GM12878 (cell line): ENCODE results near the gene RCHY1.

Experiments used
- CTCF ChIP-seq, 3 experiments: IDR thresholded peaks in 2 of 3; conservative IDR thresholded peaks in 1 of 3; 2 replicates each; pipeline ENCODE4 v1.5.1; 2011; ENCODE audit warnings: low read depth in 3 of 3, low read length in 3 of 3, mild to moderate bottlenecking in 3 of 3, control low read depth in 2 of 3, moderate library complexity in 2 of 3, inconsistent platforms in 1 of 3, mixed read lengths in 1 of 3; ENCODE audit not compliant: control insufficient read depth in 2 of 3, insufficient read depth in 1 of 3; ENCODE audit errors: extremely low read depth in 1 of 3
- HDAC6 ChIP-seq: fragments of 200-600 bp; sonication (generic); IDR thresholded peaks from one replicate; pipeline ENCODE4 v1.8.0; 2017; ENCODE audit warnings: antibody characterized with exemption; ENCODE audit not compliant: unreplicated experiment

GRCh38 chr4:75545526-75545925, 31.3 kb upstream of the RCHY1 start:
- TF ChIP-seq CTCF (IDR thresholded peaks at IDR 0.05 in 2 of 3, conservative IDR thresholded peaks at IDR 0.05 in 1 of 3; ENCODE audit: control insufficient read depth in 2 of 3, extremely low read depth in 1 of 3, insufficient read depth in 1 of 3, low read depth in 3 of 3, low read length in 3 of 3) (no peak), HDAC6 (no peak)
